GM12878 (cell line): Measurements from ENCODE around the gene CMBL. TPM values are rescaled to one million over a fixed set of nuclear protein-coding genes. Genes with fewer than 3 reads are reported as not detected.

Experiments
- ATAC-seq: fragments of 200-7000 bp; cut with Tn5 transposase; 3 replicates; pipeline ENCODE4 v1.9.1; 2020; ENCODE audit warnings: mild to moderate bottlenecking, moderate library complexity
- BruUV-seq: library from RNA; stranded (reverse); fragments of 400-500 nt; replicated peaks from 2 replicates; lab custom pipeline; 2021; lab: Mats Ljungman, UMichigan
- CTCF ChIA-PET: fragments of 300-600 bp; sonication (Branson Sonifier 250); formaldehyde crosslinking; extraction: SDS; loops from one replicate; lab custom pipeline; 2021; ENCODE audit warnings: inconsistent platforms; lab: Yijun Ruan, JAX
- POLR2A ChIA-PET: fragments of 350-600 bp; formaldehyde crosslinking; extraction: SDS; loops from one replicate; lab custom pipeline; 2021; ENCODE audit warnings: inconsistent platforms; lab: Charles Lee
- RAD21 ChIA-PET: fragments of 300-600 bp; sonication (Branson Sonifier 250); formaldehyde crosslinking; loops from one replicate; lab custom pipeline; 2023; ENCODE audit warnings: antibody characterized with exemption; ENCODE audit not compliant: unreplicated experiment; lab: Charles Lee
- SMC1A ChIA-PET: fragments of 300-600 bp; sonication (Branson Sonifier 250); formaldehyde crosslinking; loops from one replicate; lab custom pipeline; 2023; ENCODE audit not compliant: unreplicated experiment, uncharacterized antibody; lab: Charles Lee
- DNase-seq: peaks from one replicate; pipeline ENCODE4 v3.0.0-alpha.2; 2011; ENCODE audit warnings: low read depth, low spot score
- FAIRE-seq: peaks from 3 replicates; lab custom pipeline; 2011; peaks lifted over from hg19 to GRCh38; lab: Jason Lieb, UNC
- H2AFZ ChIP-seq: 2 replicates; pipeline ENCODE4 v1.6.0; 2011; ENCODE audit warnings: low read depth, low read length, control low read depth; ENCODE audit not compliant: control insufficient read depth
- H3K27ac ChIP-seq: 2 replicates; pipeline ENCODE4 v1.5.1; 2011; ENCODE audit warnings: control low read depth; ENCODE audit not compliant: control insufficient read depth, insufficient read depth
- H3K27me3 ChIP-seq, 2 experiments: replicated peaks in 1 of 2; 2 replicates each; pipeline versions ENCODE4 v1.6.0 to v1.6.1; 2011; ENCODE audit warnings: low read length in 1 of 2; ENCODE audit not compliant: control insufficient read depth in 2 of 2, insufficient read depth in 2 of 2
- H3K36me3 ChIP-seq, 2 experiments: 2 replicates each; pipeline ENCODE4 v1.5.1; 2011; ENCODE audit warnings: low read length in 1 of 2; ENCODE audit not compliant: control insufficient read depth in 2 of 2, insufficient read depth in 2 of 2
- H3K4me1 ChIP-seq: 2 replicates; pipeline ENCODE4 v1.6.1; 2011; ENCODE audit warnings: mild to moderate bottlenecking, low read length, moderate library complexity, mixed read lengths; ENCODE audit not compliant: control insufficient read depth, insufficient read depth
- H3K4me2 ChIP-seq: 2 replicates; pipeline ENCODE4 v1.6.0; 2011; ENCODE audit warnings: control low read depth; ENCODE audit not compliant: control insufficient read depth, insufficient read depth
- H3K4me3 ChIP-seq: fragments of 200-600 bp; sonication (generic); 2 replicates; pipeline ENCODE4 v1.5.1; 2016
- H3K79me2 ChIP-seq: 2 replicates; pipeline ENCODE4 v1.6.0; 2011; ENCODE audit warnings: low read length; ENCODE audit not compliant: control insufficient read depth, insufficient read depth
- H3K9ac ChIP-seq: 2 replicates; pipeline ENCODE4 v1.8.0; 2011; ENCODE audit warnings: low read length, control low read depth, mixed read lengths; ENCODE audit not compliant: control insufficient read depth, insufficient read depth
- H3K9me3 ChIP-seq: replicated peaks from 3 replicates; pipeline ENCODE4 v1.5.1; 2011; ENCODE audit warnings: mild to moderate bottlenecking, low read length; ENCODE audit not compliant: control insufficient read depth, insufficient read depth
- H4K20me1 ChIP-seq: 2 replicates; pipeline ENCODE4 v1.6.0; 2011; ENCODE audit not compliant: control insufficient read depth, insufficient read depth
- BCL11A ChIP-seq: IDR thresholded peaks from 2 replicates; pipeline ENCODE4 v1.6.1; 2011; ENCODE audit warnings: low read depth, low read length
- BRCA1 ChIP-seq: IDR thresholded peaks from 2 replicates; pipeline ENCODE4 v1.6.1; 2011; ENCODE audit warnings: low read depth, low read length, improper control_type of control experiment
- CEBPB ChIP-seq, 2 experiments: fragments of 150-350 bp in 1 of 2; IDR thresholded peaks; 2 replicates each; pipeline ENCODE4 v1.6.1; 2012 to 2014; ENCODE audit warnings: low read depth in 2 of 2, low read length in 2 of 2, borderline replicate concordance in 1 of 2, inconsistent platforms in 1 of 2
- GABPA ChIP-seq: IDR thresholded peaks from 2 replicates; pipeline ENCODE4 v1.6.1; 2014; ENCODE audit warnings: antibody characterized with exemption, low read depth, mild to moderate bottlenecking, inconsistent platforms
- LARP7 ChIP-seq: fragments of 450-650 bp; IDR thresholded peaks from 2 replicates; pipeline ENCODE4 v1.6.1; 2017; ENCODE audit warnings: mild to moderate bottlenecking
- NFYA ChIP-seq: IDR thresholded peaks from 2 replicates; pipeline ENCODE4 v1.6.1; 2011; ENCODE audit warnings: low read depth, mild to moderate bottlenecking, low read length, improper control_type of control experiment, borderline replicate concordance
- POU2F2 ChIP-seq: IDR thresholded peaks from 3 replicates; pipeline ENCODE4 v1.6.1; 2011; ENCODE audit warnings: low read depth, mild to moderate bottlenecking, low read length, borderline replicate concordance
- RBBP5 ChIP-seq: fragments of 200-600 bp; sonication (generic); conservative IDR thresholded peaks from 2 replicates; pipeline ENCODE4 v1.6.1; 2016
- RCOR1 ChIP-seq: conservative IDR thresholded peaks from 2 replicates; pipeline ENCODE4 v1.6.1; 2012; ENCODE audit warnings: low read depth, low read length, improper control_type of control experiment
- SMARCA5 ChIP-seq: fragments of 450-650 bp; IDR thresholded peaks from 2 replicates; pipeline ENCODE4 v1.6.1; 2017; ENCODE audit warnings: mild to moderate bottlenecking
- SUZ12 ChIP-seq: fragments of 200-600 bp; sonication (generic); IDR thresholded peaks from one replicate; pipeline ENCODE4 v1.6.1; 2018; ENCODE audit warnings: antibody characterized with exemption, mild to moderate bottlenecking; ENCODE audit not compliant: unreplicated experiment
- TCF3 ChIP-seq: IDR thresholded peaks from 2 replicates; pipeline ENCODE4 v1.6.1; 2012; ENCODE audit warnings: low read depth, mild to moderate bottlenecking, low read length, borderline replicate concordance; ENCODE audit not compliant: insufficient read depth
- ZNF24 ChIP-seq: fragments of 450-650 bp; IDR thresholded peaks from 2 replicates; pipeline ENCODE4 v1.6.1; 2017; ENCODE audit warnings: antibody characterized with exemption, mild to moderate bottlenecking
- ZNF274 ChIP-seq: IDR thresholded peaks from one replicate; pipeline ENCODE4 v1.8.0; 2011; ENCODE audit not compliant: insufficient read length, insufficient read depth
- WGBS: methylation state at CpG from one replicate; pipeline ENCODE4 v1.1.6; 2016; ENCODE audit warnings: low lambda C conversion rate; ENCODE audit not compliant: insufficient replicate concordance, insufficient coverage; ENCODE audit errors: missing lambda C conversion rate; 5-methylcytosine and 5-hydroxymethylcytosine counted together
- in situ Hi-C: fragments of 300-500 bp; cut with MboI; formaldehyde crosslinking; loops from 9 replicates; pipeline ENCODE4 v1.14.3; 2018; ENCODE audit warnings: mixed read lengths
- intact Hi-C: fragments of 100-400 bp; cut with micrococcal nuclease; formaldehyde crosslinking; loops from one replicate; pipeline ENCODE4 v1.14.2; 2022; ENCODE audit not compliant: unreplicated experiment
- polyA plus RNA-seq, 11 experiments: library from polyadenylated mRNA; depleted of rRNA in 4 of 11; unstranded in 6 of 11; stranded (reverse) in 5 of 11; fragments of >200 nt; fragmentation: Nextera tagmentation in 4 of 11; fragmentation: Illumina TruSeq in 1 of 11; extraction: Ambion mirVana in 4 of 11; extraction: Trizol in 1 of 11; gene quantifications; 1 replicate in 1 of 11; 2 replicates in 10 of 11; pipeline versions ENCODE4 v1.2.1 to v1.2.3, GENCODE V29; 2011 to 2016; ENCODE audit warnings: inconsistent platforms in 2 of 11, missing spikeins in 2 of 11, low read depth in 1 of 11
- total RNA-seq, 4 experiments: library from RNA; depleted of rRNA in 3 of 4; stranded (reverse); fragments of >200 nt in 3 of 4; fragmentation: Illumina TruSeq in 1 of 4; extraction: Trizol in 1 of 4; gene quantifications; 2 replicates each; pipeline versions ENCODE4 v1.2.1 to v1.2.3, GENCODE V29; 2013 to 2021
- TF ChIP-seq, protein P1 (sequence below): fragments of 450-650 bp; formaldehyde crosslinking; IDR thresholded peaks from 2 replicates; pipeline ENCODE4 v1.5.0; 2022; ENCODE audit warnings: mild to moderate bottlenecking, missing genetic modification characterization
- TF ChIP-seq, protein P2 (sequence below): fragments of 450-650 bp; IDR thresholded peaks from 2 replicates; pipeline ENCODE4 v1.6.1; 2018; ENCODE audit warnings: mild to moderate bottlenecking, low read depth, moderate library complexity; ENCODE audit not compliant: partially characterized antibody

The CMBL gene
- total and polyA plus RNA-seq, 10 of the 15 experiments (the other 5 are each of a cell fraction or from before 2014, with no cell fraction given) = 1.8 to 15.6 (median 7.5) TPM

DNA sequence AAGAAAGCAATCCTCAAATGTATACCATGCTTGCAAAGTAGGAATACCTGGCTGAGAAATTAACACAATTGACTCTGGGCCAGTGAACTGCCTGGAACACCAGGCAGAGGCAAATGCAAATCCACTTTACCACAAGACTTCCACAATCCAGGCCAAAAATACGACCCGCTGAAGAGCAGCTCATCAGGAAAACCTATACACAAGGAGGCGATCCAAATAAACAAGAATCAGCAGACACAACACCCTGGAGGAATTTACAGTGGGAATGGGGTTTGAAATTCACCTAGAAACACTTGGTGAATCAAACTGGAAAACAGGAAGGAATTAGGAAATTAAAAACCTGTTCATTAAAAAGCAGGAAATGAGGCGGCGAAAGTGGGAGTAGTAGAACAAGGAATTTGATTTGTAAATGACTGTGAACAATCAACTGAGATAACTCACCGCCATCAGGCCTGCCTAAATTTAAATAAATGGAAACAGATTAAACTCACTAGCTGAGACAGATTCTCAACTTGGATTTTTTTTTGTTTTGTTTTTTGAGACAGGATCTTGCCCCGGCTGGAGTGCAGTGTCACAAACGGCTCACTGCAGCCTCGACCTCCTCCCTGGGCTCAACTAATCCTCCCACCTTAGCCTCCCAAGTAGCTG is 15.9 kb downstream of the CMBL start (continued):
- TF ChIP-seq, protein P1, sequence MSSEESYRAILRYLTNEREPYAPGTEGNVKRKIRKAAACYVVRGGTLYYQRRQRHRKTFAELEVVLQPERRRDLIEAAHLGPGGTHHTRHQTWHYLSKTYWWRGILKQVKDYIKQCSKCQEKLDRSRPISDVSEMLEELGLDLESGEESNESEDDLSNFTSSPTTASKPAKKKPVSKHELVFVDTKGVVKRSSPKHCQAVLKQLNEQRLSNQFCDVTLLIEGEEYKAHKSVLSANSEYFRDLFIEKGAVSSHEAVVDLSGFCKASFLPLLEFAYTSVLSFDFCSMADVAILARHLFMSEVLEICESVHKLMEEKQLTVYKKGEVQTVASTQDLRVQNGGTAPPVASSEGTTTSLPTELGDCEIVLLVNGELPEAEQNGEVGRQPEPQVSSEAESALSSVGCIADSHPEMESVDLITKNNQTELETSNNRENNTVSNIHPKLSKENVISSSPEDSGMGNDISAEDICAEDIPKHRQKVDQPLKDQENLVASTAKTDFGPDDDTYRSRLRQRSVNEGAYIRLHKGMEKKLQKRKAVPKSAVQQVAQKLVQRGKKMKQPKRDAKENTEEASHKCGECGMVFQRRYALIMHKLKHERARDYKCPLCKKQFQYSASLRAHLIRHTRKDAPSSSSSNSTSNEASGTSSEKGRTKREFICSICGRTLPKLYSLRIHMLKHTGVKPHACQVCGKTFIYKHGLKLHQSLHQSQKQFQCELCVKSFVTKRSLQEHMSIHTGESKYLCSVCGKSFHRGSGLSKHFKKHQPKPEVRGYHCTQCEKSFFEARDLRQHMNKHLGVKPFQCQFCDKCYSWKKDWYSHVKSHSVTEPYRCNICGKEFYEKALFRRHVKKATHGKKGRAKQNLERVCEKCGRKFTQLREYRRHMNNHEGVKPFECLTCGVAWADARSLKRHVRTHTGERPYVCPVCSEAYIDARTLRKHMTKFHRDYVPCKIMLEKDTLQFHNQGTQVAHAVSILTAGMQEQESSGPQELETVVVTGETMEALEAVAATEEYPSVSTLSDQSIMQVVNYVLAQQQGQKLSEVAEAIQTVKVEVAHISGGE (CRISPR knock-in tag) = no peak
- no peak for TF ChIP-seq TCF3

DNA sequence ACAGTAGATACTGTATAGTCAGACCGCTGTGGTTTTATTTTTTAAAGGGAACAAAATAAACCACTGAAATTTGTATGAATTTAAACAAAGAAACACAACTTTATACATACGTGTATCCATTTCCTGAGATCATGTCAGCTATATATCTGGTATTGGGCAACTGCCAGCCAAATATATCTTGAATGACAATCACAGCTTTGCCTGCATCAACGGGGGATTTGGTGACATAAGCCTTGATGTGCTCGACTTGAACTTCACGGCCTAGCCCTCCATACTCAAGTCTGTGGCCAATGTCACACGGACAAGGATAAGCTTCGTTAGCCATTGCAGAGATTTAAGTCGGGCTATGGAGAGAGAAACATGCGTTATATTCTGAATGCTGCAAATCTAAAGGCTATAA is 17.3 kb downstream of the CMBL start:
- H3K27me3 ChIP-seq = no peaks in the 10 kb centered on the region
- no TSS peak for BruUV-seq
- no peaks in the 10 kb centered on the region for H3K79me2 ChIP-seq

More for the DNA sequence above, 17.3 kb downstream of the CMBL start:
- ChIA-PET CTCF (no interaction called here), RAD21 (no interaction called here)
- WGBS = 85% methylated on average over 9 of the region's 9 CpGs
- Histone ChIP-seq H3K9me3 (no peaks in the 10 kb centered on the region), H3K36me3 (no peaks in the 10 kb centered on the region; a peak in 1 of 4 replicates), H3K27ac (no peak overlapping the region), H2AFZ (no peak overlapping the region), H4K20me1 (no peaks in the 10 kb centered on the region)
- no peak for ATAC-seq
- in situ Hi-C loops = no loop called here
- TF ChIP-seq NFYA = no peak
- TF ChIP-seq RBBP5 = no peak
- no peak for TF ChIP-seq LARP7
- TF ChIP-seq, protein P2, sequence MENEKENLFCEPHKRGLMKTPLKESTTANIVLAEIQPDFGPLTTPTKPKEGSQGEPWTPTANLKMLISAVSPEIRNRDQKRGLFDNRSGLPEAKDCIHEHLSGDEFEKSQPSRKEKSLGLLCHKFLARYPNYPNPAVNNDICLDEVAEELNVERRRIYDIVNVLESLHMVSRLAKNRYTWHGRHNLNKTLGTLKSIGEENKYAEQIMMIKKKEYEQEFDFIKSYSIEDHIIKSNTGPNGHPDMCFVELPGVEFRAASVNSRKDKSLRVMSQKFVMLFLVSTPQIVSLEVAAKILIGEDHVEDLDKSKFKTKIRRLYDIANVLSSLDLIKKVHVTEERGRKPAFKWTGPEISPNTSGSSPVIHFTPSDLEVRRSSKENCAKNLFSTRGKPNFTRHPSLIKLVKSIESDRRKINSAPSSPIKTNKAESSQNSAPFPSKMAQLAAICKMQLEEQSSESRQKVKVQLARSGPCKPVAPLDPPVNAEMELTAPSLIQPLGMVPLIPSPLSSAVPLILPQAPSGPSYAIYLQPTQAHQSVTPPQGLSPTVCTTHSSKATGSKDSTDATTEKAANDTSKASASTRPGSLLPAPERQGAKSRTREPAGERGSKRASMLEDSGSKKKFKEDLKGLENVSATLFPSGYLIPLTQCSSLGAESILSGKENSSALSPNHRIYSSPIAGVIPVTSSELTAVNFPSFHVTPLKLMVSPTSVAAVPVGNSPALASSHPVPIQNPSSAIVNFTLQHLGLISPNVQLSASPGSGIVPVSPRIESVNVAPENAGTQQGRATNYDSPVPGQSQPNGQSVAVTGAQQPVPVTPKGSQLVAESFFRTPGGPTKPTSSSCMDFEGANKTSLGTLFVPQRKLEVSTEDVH = no peak
- TF ChIP-seq BCL11A = no peak
- no peak for TF ChIP-seq ZNF24
- no peak for TF ChIP-seq BRCA1
- no peak for TF ChIP-seq ZNF274
- TF ChIP-seq SUZ12 = no peak
- TF ChIP-seq POU2F2 = no peak
- TF ChIP-seq SMARCA5 = no peak
- TF ChIP-seq CEBPB (IDR thresholded peaks at IDR 0.05; ENCODE audit: borderline replicate concordance in 1 of 2, low read depth in 2 of 2, low read length in 2 of 2) = no peak
- TF ChIP-seq GABPA = no peak
- no peak for TF ChIP-seq RCOR1
- TF ChIP-seq, all 136 proteins: peak for 0
- no peak overlapping the region for H3K4me2 ChIP-seq
- H3K9ac ChIP-seq = no peak overlapping the region
- ChIA-PET SMC1A (no interaction called here), POLR2A (no interaction called here)
- H3K4me1 ChIP-seq = peaks cover 8% of the 10 kb centered on the region; the same call in 1 of the 2 replicates
- no peak overlapping the region for H3K4me3 ChIP-seq
- DNase-seq (no peak), FAIRE-seq (no peak)
- intact Hi-C loops = no loop called here
